Measurements from ENCODE around the gene MLLT1. TPM values are rescaled to one million over a fixed set of nuclear protein-coding genes. Genes with fewer than 3 reads are reported as not detected.

MLLT1 gene
- total RNA-seq, 4 donors from 2014 or later = 16.9 to 25.8 (median 24.3) TPM

- no peak for DNase-seq (ENCODE audit: low spot score in 2 of 2)
- 57 to 59% methylated on average over 9 of the region's 9 CpGs for WGBS, 2 donors
- H3K4me3 ChIP-seq (ENCODE audit: low read depth, poor library complexity, severe bottlenecking) = no peak overlapping the region
- intact Hi-C loops (cut with DNase I; ENCODE audit: low total_unique reads) = loop anchor here (5.0 kb wide), 1 partner anchor 221 kb away; no protein-coding TSS in a partner anchor
- no peak for TF ChIP-seq POLR2A (IDR thresholded peaks at IDR 0.05)
- TF ChIP-seq CTCF (IDR thresholded peaks at IDR 0.05) = no peak
Measured at GRCh38 chr19:6278051-6278450, 1.7 kb downstream of the MLLT1 start.

GRCh38 chr19:6276447-6276846, 3.3 kb downstream of the MLLT1 start:
- WGBS, 2 donors = 47 to 50% methylated on average over 12 of the region's 12 CpGs
- DNase-seq (ENCODE audit: low spot score in 2 of 2) = peak; percentile 80 to 95
- no peak overlapping the region for H3K4me3 ChIP-seq (ENCODE audit: low read depth, poor library complexity, severe bottlenecking)
- intact Hi-C loops (cut with DNase I; ENCODE audit: low total_unique reads) = loop anchor here (5.0 kb wide), 1 partner anchor 219 kb away; no protein-coding TSS in a partner anchor
- TF ChIP-seq POLR2A (IDR thresholded peaks at IDR 0.05) (no peak), CTCF (IDR thresholded peaks at IDR 0.05) (no peak)

GRCh38 chr19:6275170-6275744, 4.5 kb downstream of the MLLT1 start:
- TF ChIP-seq POLR2A (IDR thresholded peaks at IDR 0.05) (no peak), CTCF (IDR thresholded peaks at IDR 0.05) (no peak)
- H3K4me3 ChIP-seq (ENCODE audit: low read depth, poor library complexity, severe bottlenecking) = no peak overlapping the region
- DNase-seq (ENCODE audit: low spot score in 2 of 2) = no peak
- WGBS, 2 donors = 78 to 83% methylated on average over 18 of the region's 18 CpGs
- intact Hi-C loops (cut with DNase I; ENCODE audit: low total_unique reads) = loop anchor here (5.0 kb wide), 1 partner anchor 218 kb away; no protein-coding TSS in a partner anchor

- intact Hi-C loops (cut with DNase I; ENCODE audit: low total_unique reads) = loop anchor here (5.0 kb wide), 1 partner anchor 217 kb away; no protein-coding TSS in a partner anchor
- DNase-seq (ENCODE audit: low spot score in 2 of 2) = no peak
- 50 to 65% methylated on average over 13 to 15 of the region's 15 CpGs for WGBS, 2 donors
- TF ChIP-seq POLR2A (IDR thresholded peaks at IDR 0.05) (no peak), CTCF (IDR thresholded peaks at IDR 0.05) (no peak)
- no peak overlapping the region for H3K4me3 ChIP-seq (ENCODE audit: low read depth, poor library complexity, severe bottlenecking)
Measured at GRCh38 chr19:6274756-6275155, 5.0 kb downstream of the MLLT1 start.

GRCh38 chr19:6273701-6274601, 5.8 kb downstream of the MLLT1 start:
- TF ChIP-seq CTCF (IDR thresholded peaks at IDR 0.05) = no peak
- TF ChIP-seq POLR2A (IDR thresholded peaks at IDR 0.05) = no peak
- intact Hi-C loops (cut with DNase I; ENCODE audit: low total_unique reads) = no loop called here
- 7 to 24% methylated on average over 30 of the region's 30 CpGs for WGBS, 2 donors
- no peak overlapping the region for H3K4me3 ChIP-seq (ENCODE audit: low read depth, poor library complexity, severe bottlenecking)
- DNase-seq (ENCODE audit: low spot score in 2 of 2) = peak; percentile 84 to 97

Data from lower leg skin (tissue), 4 donors.